HUES64 (cell line): ENCODE results near the gene SPRED1.

Experiments
- H3K27ac ChIP-seq: 2 replicates; pipeline ENCODE4 v1.7.0; 2013; ENCODE audit warnings: low read depth, low read length, inconsistent platforms
- H3K27me3 ChIP-seq: 2 replicates; pipeline ENCODE4 v1.6.1; 2013; ENCODE audit warnings: mild to moderate bottlenecking, low read length; ENCODE audit not compliant: insufficient read depth
- H3K36me3 ChIP-seq: 2 replicates; pipeline ENCODE4 v1.6.1; 2013; ENCODE audit warnings: mild to moderate bottlenecking, low read length; ENCODE audit not compliant: insufficient read depth
- H3K4me1 ChIP-seq: 2 replicates; pipeline ENCODE4 v1.6.1; 2013; ENCODE audit warnings: mild to moderate bottlenecking, low read length, moderate library complexity; ENCODE audit not compliant: insufficient read depth
- H3K4me3 ChIP-seq: 2 replicates; pipeline ENCODE4 v1.5.1; 2013; ENCODE audit warnings: mild to moderate bottlenecking, low read length, moderate library complexity
- H3K9ac ChIP-seq: 2 replicates; pipeline ENCODE4 v1.6.1; 2013; ENCODE audit warnings: mild to moderate bottlenecking, low read depth, low read length
- H3K9me3 ChIP-seq: 2 replicates; pipeline ENCODE4 v1.6.1; 2013; ENCODE audit warnings: low read depth, low read length; ENCODE audit not compliant: insufficient read depth
- WGBS: fragments of 150-250, 120-280 bp; methylation state at CpG from one replicate; pipeline ENCODE4 v1.1.7; 2013; ENCODE audit warnings: missing lambda C conversion rate; 5-methylcytosine and 5-hydroxymethylcytosine counted together

SPRED1 gene

DNA sequence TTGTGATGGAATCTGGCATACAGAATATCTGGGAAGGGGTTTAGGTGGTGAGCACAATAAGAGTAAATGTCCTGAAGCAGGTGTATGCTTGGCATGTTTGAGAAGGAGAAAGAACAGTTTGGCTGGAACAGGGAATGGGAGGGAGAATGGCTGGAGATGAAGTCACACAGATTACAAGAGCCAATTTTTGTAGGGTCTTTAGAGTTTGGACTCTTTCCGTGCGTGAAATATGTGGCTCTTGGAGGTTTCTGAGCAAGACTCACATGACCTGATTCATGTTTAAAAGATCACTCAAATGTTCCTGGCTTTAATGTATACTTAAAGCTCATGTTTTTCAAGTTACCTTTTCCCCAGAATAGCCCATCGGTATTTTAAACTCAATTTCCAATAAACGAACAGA, 32.8 kb downstream of the SPRED1 start:
- Histone ChIP-seq H3K4me3 (no peak overlapping the region), H3K36me3 (peaks cover 23% of the 10 kb centered on the region), H3K27me3 (no peaks in the 10 kb centered on the region), H3K4me1 (peaks cover 7% of the 10 kb centered on the region; the same call in 1 of the 2 replicates), H3K27ac (no peak overlapping the region), H3K9me3 (peaks cover 13% of the 10 kb centered on the region; the same call in 1 of the 2 replicates), H3K9ac (no peak overlapping the region)
- 94% methylated on average over 4 of the region's 4 CpGs for WGBS

DNA sequence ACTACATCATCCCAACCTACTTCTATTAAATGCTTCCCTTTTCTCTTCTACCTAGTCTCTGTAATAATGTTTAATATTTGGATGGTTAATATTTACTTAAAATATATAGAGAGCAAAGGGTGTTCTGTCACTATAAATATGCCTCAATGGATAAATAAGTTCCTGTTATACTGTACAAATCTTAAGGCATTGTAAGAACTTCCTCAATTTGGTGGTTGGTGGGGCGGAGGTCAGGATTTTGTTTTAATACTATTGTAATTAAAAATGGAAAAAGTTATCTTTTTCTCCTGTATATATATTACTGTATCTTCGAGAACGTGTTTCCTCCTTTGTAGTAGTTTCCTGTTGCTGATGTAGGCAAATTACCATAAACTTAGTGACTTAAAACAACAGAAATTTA, 41.5 kb downstream of the SPRED1 start:
- no peak overlapping the region for H3K27ac ChIP-seq
- no CpG with 5 or more reads among the region's 3 CpGs for WGBS
- peaks cover 14% of the 10 kb centered on the region for H3K36me3 ChIP-seq
- peaks cover 15% of the 10 kb centered on the region for H3K9me3 ChIP-seq
- H3K4me1 ChIP-seq = no peaks in the 10 kb centered on the region
- no peaks in the 10 kb centered on the region for H3K27me3 ChIP-seq
- H3K4me3 ChIP-seq = no peak overlapping the region
- no peak overlapping the region for H3K9ac ChIP-seq

DNA sequence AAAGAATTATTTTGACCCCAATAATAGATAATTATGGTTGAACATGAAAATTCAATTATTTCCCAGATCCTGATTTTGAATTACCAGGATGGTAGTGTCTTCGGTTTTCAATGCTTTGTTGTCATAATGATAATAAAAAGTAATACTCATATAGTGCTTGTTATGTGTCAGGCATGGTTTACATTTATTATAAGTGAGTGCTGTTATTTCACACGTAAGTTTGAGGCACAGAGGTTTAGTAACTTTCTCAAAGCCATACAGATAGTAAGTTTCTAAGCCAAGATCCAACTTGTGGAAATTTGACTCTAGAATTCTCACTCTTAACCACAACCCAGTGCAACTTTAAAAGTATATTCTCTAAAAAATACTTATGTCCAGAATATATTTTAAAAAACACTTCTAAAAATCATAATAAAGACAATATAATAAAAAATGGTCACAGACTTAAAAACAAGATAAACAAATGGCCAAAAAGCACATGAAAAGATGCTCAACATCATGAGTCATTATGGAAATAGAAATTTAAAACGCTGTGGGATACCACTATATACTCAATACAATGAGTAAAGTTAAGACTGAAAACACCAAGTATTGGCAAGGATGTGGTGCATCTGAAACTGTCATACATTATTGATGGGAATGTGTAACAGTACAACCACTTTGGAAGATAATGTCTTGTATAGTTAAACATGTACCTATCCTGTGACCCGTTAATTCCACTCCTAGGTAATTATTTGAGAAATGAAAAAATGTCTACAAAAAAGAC, 45.2 kb downstream of the SPRED1 start:
- Histone ChIP-seq H3K27me3 (no peaks in the 10 kb centered on the region), H3K4me3 (no peak overlapping the region), H3K9me3 (no peaks in the 10 kb centered on the region), H3K36me3 (peaks cover 25% of the 10 kb centered on the region), H3K4me1 (peaks cover 17% of the 10 kb centered on the region; the same call in 1 of the 2 replicates), H3K27ac (no peak overlapping the region), H3K9ac (no peak overlapping the region)
- 0% methylated on average over 1 of the region's 4 CpGs for WGBS

DNA sequence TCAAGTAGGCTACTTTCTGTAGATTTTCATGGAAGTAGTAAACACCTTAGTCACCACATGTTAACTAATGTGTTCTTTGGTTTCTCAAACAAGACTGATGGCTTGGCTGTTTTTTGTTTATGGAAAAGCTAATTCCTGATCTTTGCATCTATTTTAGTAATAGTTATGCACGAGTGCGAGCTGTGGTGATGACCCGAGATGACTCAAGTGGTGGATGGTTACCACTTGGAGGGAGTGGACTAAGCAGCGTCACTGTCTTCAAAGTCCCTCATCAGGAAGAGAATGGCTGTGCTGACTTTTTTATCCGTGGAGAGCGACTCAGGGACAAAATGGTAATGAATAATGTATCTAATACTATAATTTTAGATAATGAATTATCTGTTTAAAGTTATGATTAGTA, 46.6 kb downstream of the SPRED1 start:
- Histone ChIP-seq H3K9me3 (no peaks in the 10 kb centered on the region), H3K27me3 (no peaks in the 10 kb centered on the region), H3K9ac (no peak overlapping the region), H3K4me3 (no peak overlapping the region), H3K4me1 (peaks cover 23% of the 10 kb centered on the region; the same call in 1 of the 2 replicates), H3K27ac (no peak overlapping the region), H3K36me3 (peaks cover 28% of the 10 kb centered on the region)
- WGBS = 90% methylated on average over 4 of the region's 6 CpGs

DNA sequence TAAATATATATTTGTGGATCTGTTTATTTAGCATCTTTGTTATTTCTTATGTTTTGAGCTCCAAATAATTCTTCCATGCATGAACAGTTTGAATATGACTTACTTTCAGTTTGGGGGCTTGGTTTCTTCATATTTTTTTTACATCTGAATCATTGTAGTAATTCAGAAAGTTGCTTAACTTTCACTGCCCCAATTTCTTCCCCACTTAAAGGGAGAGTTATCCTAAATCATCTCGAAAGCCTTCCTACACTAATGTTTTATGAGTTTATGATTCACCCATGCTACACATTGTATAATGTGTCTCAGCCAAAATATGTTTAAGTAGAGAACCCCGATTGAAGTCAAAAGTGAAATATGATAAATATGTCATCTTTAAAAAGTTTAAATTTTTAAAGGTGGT, 47.8 kb downstream of the SPRED1 start:
- no peaks in the 10 kb centered on the region for H3K9me3 ChIP-seq
- no peak overlapping the region for H3K4me3 ChIP-seq
- 100% methylated on average over 1 of the region's 2 CpGs for WGBS
- H3K27ac ChIP-seq = no peak overlapping the region
- H3K9ac ChIP-seq = no peak overlapping the region
- peaks cover 35% of the 10 kb centered on the region for H3K36me3 ChIP-seq
- H3K27me3 ChIP-seq = no peaks in the 10 kb centered on the region
- H3K4me1 ChIP-seq = peaks cover 23% of the 10 kb centered on the region; the same call in 1 of the 2 replicates

DNA sequence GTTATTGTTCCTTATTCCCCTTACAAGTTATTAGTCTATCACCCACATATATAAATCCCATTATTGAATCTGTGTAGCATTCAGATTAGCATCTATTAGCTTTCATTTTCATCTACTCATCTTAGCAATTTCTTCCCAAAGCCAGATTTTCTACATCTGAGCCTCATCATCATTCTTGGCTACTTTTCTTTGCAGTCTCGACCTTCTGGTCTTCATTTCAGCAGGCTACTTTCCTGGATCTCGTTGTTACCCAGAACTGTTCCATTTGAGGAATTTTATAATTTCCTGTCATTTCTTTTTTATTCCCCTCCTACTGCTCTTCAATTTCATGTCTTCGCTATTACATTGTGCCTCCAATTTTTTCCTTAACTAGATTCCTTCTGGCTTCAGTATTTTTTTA, 51.8 kb downstream of the SPRED1 start:
- Histone ChIP-seq H3K4me3 (no peak overlapping the region), H3K27me3 (no peaks in the 10 kb centered on the region), H3K27ac (no peak overlapping the region), H3K36me3 (peaks cover 63% of the 10 kb centered on the region), H3K9ac (no peak overlapping the region), H3K9me3 (no peaks in the 10 kb centered on the region), H3K4me1 (peaks cover 28% of the 10 kb centered on the region; the same call in 1 of the 2 replicates)
- 97% methylated on average over 3 of the region's 3 CpGs for WGBS

DNA sequence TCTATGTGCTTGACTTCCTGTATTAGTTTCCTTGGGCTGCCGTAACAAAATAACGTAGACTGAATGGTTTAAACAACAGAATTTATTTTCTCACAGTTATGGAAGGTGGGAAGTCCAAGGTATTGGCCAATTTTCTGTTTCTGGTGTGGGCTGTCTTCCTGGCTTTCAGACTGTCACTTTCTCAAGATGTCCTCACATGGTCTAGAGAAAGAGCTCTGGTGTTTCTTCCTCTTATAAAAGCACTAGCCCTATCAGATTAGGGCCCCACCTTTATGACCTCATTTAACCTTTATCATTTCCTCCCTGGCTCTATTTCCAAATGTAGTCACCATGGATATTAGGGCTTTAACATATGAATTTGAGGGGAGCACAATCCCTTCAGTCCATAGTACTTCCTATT, 54.6 kb downstream of the SPRED1 start:
- H3K4me3 ChIP-seq = no peak overlapping the region
- peaks cover 50% of the 10 kb centered on the region for H3K36me3 ChIP-seq
- H3K9ac ChIP-seq = no peak overlapping the region
- WGBS = 100% methylated on average over 2 of the region's 2 CpGs
- no peaks in the 10 kb centered on the region for H3K9me3 ChIP-seq
- H3K27ac ChIP-seq = no peak overlapping the region
- peaks cover 19% of the 10 kb centered on the region for H3K4me1 ChIP-seq
- H3K27me3 ChIP-seq = no peaks in the 10 kb centered on the region

DNA sequence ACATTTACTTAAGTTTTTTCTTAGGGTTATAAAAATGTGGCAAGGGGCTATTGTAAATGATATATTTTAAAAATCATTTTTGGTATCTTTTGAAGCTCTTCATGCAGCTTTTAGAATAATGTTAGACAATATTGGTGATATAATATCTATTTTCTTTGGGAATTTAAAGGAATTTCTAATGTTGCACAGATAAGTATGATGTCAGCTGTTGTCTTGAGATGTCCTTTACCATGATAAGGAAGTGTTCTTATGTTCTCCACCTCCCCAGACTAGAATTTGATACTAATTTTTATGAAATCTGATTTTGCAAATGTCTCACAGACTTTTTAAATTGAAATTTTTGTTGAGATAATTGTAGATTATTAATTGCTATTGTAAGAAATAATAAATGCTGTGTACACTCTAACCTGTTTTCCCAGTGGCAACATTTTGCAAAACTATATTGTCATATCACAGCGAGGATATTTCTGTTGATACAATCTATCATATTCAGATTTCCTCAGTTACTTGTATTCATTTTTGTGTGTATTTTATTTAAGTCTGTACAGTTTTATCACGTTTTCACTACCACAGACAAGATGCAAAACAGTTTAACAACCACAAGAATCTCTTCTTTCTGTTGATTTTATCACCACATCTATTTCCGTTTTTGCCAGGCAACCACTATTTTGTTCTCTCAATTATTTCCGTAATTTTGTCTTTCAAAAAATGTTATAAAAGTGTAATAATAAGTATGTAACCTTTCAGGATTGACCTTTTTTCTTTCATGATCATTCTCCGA, 55.4 kb downstream of the SPRED1 start:
- H3K36me3 ChIP-seq = peaks cover 46% of the 10 kb centered on the region
- WGBS = 98% methylated on average over 4 of the region's 5 CpGs

DNA sequence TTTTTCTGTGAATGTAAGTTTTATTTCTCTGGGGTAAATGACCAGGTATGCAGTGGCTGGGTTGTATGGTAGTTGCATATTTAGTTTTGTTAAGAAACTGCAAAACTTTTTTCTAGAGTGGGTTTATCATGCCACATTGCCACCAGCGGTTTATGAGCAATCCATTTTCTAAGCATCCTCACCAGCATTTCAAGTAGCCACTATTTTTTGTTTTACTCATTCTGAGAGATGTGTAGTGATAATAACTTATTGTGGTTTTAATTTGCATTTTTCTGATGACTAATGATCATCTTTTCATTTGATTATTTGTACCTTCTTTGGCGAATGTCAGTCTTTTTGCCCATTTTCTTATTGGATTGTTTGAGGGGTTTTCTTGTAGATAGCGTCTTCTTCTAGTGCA, 56.2 kb downstream of the SPRED1 start:
- WGBS = 97% methylated on average over 3 of the region's 3 CpGs
- H3K4me1 ChIP-seq = peaks cover 11% of the 10 kb centered on the region
- H3K9me3 ChIP-seq = no peaks in the 10 kb centered on the region
- no peaks in the 10 kb centered on the region for H3K27me3 ChIP-seq
- H3K36me3 ChIP-seq = peaks cover 46% of the 10 kb centered on the region
- no peak overlapping the region for H3K27ac ChIP-seq
- no peak overlapping the region for H3K4me3 ChIP-seq
- no peak overlapping the region for H3K9ac ChIP-seq

More for the DNA sequence above, 55.4 kb downstream of the SPRED1 start:
- no peak overlapping the region for H3K27ac ChIP-seq
- H3K27me3 ChIP-seq = no peaks in the 10 kb centered on the region
- peaks cover 14% of the 10 kb centered on the region for H3K4me1 ChIP-seq
- no peak overlapping the region for H3K9ac ChIP-seq
- no peaks in the 10 kb centered on the region for H3K9me3 ChIP-seq
- no peak overlapping the region for H3K4me3 ChIP-seq

DNA sequence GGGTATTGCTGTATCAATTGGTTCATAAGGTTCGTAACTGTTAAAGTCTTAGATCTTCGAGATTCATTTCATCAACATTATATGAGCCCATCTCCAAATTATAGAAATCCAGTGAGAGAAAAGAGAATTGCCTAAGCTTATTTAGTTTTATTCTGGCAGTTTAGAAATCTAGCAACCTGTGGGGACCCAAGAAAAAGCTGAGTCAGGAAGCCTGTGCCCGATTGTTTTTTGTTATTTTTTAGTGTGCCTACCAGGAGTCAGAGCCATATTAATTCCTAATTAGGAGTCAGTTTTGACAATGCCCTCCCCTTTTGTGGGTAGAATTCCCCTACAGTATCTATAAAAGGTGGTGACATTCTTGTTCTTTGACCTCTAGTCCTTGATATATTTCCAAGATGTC, 59.6 kb downstream of the SPRED1 start:
- H3K9me3 ChIP-seq = no peaks in the 10 kb centered on the region
- H3K4me3 ChIP-seq = no peak overlapping the region
- no peaks in the 10 kb centered on the region for H3K27me3 ChIP-seq
- no peak overlapping the region for H3K9ac ChIP-seq
- peaks cover 21% of the 10 kb centered on the region for H3K36me3 ChIP-seq
- H3K27ac ChIP-seq = no peak overlapping the region
- 83% methylated on average over 1 of the region's 3 CpGs for WGBS
- H3K4me1 ChIP-seq = peaks cover 5% of the 10 kb centered on the region

DNA sequence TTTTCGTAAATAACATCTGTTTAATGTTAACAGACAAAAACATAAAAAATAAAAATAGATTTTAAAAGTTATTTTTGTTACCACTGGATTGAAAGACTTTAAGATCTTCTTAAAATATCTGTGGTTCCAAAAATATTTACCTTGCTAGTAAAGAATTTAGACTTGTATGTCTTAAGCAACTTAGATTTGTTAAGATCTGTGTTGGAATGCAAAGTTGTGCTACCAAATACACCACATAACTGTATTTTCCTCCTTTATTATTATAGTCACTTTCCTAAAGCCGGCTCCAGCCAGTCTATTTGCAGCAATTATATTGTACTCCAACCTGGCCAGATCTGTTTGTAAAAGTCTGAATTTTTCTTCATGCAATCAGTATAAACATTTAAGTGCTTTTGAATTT, 63.7 kb downstream of the SPRED1 start:
- H3K36me3 ChIP-seq = 0 out of 2 replicates have a peak, but pooled peaks cover 5% of the 10 kb centered on the region
- H3K27ac ChIP-seq = no peak overlapping the region
- no peak overlapping the region for H3K9ac ChIP-seq
- H3K4me1 ChIP-seq = peaks cover 5% of the 10 kb centered on the region
- H3K9me3 ChIP-seq = no peaks in the 10 kb centered on the region
- no peak overlapping the region for H3K4me3 ChIP-seq
- no peaks in the 10 kb centered on the region for H3K27me3 ChIP-seq
- 92% methylated on average over 1 of the region's 2 CpGs for WGBS
